Heart right ventricle (tissue), 16 donors: ENCODE measurements around the gene NECAB2. TPM values are rescaled to one million over a fixed set of nuclear protein-coding genes. Genes with fewer than 3 reads are reported as not detected.

Experiments used
- ATAC-seq, 8 donors: fragments of 200-7000 bp; cut with Tn5 transposase; one replicate each; pipeline ENCODE4 v1.9.1; 2020; ENCODE audit warnings: mild to moderate bottlenecking in 8 of 8, moderate library complexity in 8 of 8, moderate number of reproducible peaks in 1 of 8
- DNase-seq, 2 donors: peaks; one replicate each; pipeline ENCODE4 v3.0.0-alpha.2; 2020
- H3K27ac ChIP-seq, 10 donors: fragments of 200-600 bp; sonication (generic) in 2 of 10; one replicate each; pipeline versions ENCODE4 v1.5.0 to v1.8.0; 2020 to 2022; ENCODE audit warnings: mild to moderate bottlenecking in 3 of 10
- H3K27me3 ChIP-seq, 7 donors: fragments of 200-600 bp; one replicate each; pipeline ENCODE4 v1.8.0; 2021 to 2022; ENCODE audit warnings: mild to moderate bottlenecking in 2 of 7
- H3K36me3 ChIP-seq, 9 donors: fragments of 200-600 bp; sonication (generic) in 1 of 9; one replicate each; pipeline versions ENCODE4 v1.5.0 to v1.8.0; 2020 to 2022; ENCODE audit warnings: mild to moderate bottlenecking in 2 of 9
- H3K4me1 ChIP-seq, 9 donors: fragments of 200-600 bp; sonication (generic) in 1 of 9; one replicate each; pipeline versions ENCODE4 v1.5.0 to v1.8.0; 2020 to 2022; ENCODE audit warnings: mild to moderate bottlenecking in 4 of 9
- H3K4me3 ChIP-seq, 10 donors: fragments of 200-600 bp; sonication (generic) in 2 of 10; one replicate each; pipeline versions ENCODE4 v1.5.0 to v1.8.0; 2020 to 2022; ENCODE audit warnings: mild to moderate bottlenecking in 7 of 10, moderate library complexity in 2 of 10
- H3K9me3 ChIP-seq, 11 donors: fragments of 200-600 bp in 10 of 11; sonication (generic) in 2 of 11; one replicate each; pipeline versions ENCODE4 v1.5.0 to v1.8.0; 2013 to 2022; ENCODE audit warnings: mild to moderate bottlenecking in 2 of 11, control low read depth in 1 of 11, moderate library complexity in 1 of 11
- CTCF ChIP-seq, 9 donors: fragments of 200-600 bp; sonication (generic) in 2 of 9; IDR thresholded peaks; one replicate each; pipeline versions ENCODE4 v1.5.0 to v1.8.0; 2021 to 2022; ENCODE audit warnings: antibody characterized with exemption in 9 of 9, mild to moderate bottlenecking in 5 of 9, moderate library complexity in 1 of 9
- WGBS, 2 donors: extraction: QIAGEN DNeasy Blood & Tissue Kit; methylation state at CpG; one replicate each; pipeline ENCODE4 v1.1.7; 2013; ENCODE audit warnings: inconsistent platforms in 1 of 2; 5-methylcytosine and 5-hydroxymethylcytosine counted together
- intact Hi-C, 10 donors: fragments of 100-400 bp; cut with DNase I; formaldehyde crosslinking; loops; one replicate each; pipeline versions ENCODE4 v1.11.1 to v1.14.2; 2022
- polyA plus RNA-seq, 2 donors: library from polyadenylated mRNA; stranded (reverse); fragments of 200-250 nt; gene quantifications; one replicate each; pipeline ENCODE4 v1.2.3, GENCODE V29; 2013
- total RNA-seq, 10 donors: library from RNA; stranded (reverse); fragmentation: NEBNext Ultra II Directional in 3 of 10; extraction: Animal tissue kit (Norgen Biotek cat#: 25700) in 3 of 10; gene quantifications; one replicate each; pipeline versions ENCODE4 v1.2.1 to v1.2.4, GENCODE V29; 2021 to 2023
- donor health status: Arrhythmogenic right ventricular cardiomyopathy.
- donor health status: ischemic (EF 13 %, LVEDD 7.1; RV severe dilation, severe dysfunction).
- donor health status: healthy with polysubstance abuse.
- donor health status: DM: no; HTN: yes; CAD: no.
- donor health status: DM: no; HTN: no; CAD: no.
- donor health status: ischemic (EF 25% LVEDD 6.9; RV normal size, moderate dysfunction).
- donor health status: ischemic (EF 25% LVEDD 5.7; RV mildly dilated, moderate dysfunction).
- donor health status: healthy.
- donor health status: DM: yes; HTN: yes; CAD: no.
- donor health status: Ischemic cardiomyopathy.
- donor health status: ischemic (EF 35%, LVEDD 5.7; RV mildly dilated, moderate dysfunction).
- donor health status: nonischemic (EF 11% LVEDD 7.7; RV severe dilation, severe dysfunction).
- donor health status: DM: yes; HTN: yes; CAD: no.
- donor health status: PGD.
- donor health status: ischemic (EF 29% LVEDD 5.4; RV normal size, mild dysfunction).
- donor health status: nonischemic (EF 23%, LVEDD 6.1; RV moderate dilation, normal function).

The NECAB2 gene
- total and polyA plus RNA-seq, 12 donors = 0.32 to 3.2 (median 1.0) TPM

GRCh38 chr16:83958137-83958845 is 9.8 kb upstream of the NECAB2 start:
- DNase-seq = no peak
- Histone ChIP-seq H3K4me1 (peaks cover 7 to 45% (median 27%) of the 10 kb centered on the region in 9 donors), H3K27ac (peak overlapping the region in 8 of 10 donors; percentile 34 to 73 (median 61)), H3K9me3 (no peaks in the 10 kb centered on the region), H3K27me3 (no peaks in the 10 kb centered on the region), H3K4me3 (no peak overlapping the region), H3K36me3 (peaks cover 0 to 52% (median 5%) of the 10 kb centered on the region in 9 donors)
- ATAC-seq = no peak
- intact Hi-C loops = loop anchor here in 5 of 10 donors (2.0 to 10.0 kb wide), 6 partner anchors 104 to 527 kb away; partner anchors contain the start of gene TAF1C (in 2 of the 5)
- WGBS, 2 donors = 78 to 79% methylated on average over 21 of the region's 21 CpGs
- no peak for TF ChIP-seq CTCF (IDR thresholded peaks at IDR 0.05)

DNA sequence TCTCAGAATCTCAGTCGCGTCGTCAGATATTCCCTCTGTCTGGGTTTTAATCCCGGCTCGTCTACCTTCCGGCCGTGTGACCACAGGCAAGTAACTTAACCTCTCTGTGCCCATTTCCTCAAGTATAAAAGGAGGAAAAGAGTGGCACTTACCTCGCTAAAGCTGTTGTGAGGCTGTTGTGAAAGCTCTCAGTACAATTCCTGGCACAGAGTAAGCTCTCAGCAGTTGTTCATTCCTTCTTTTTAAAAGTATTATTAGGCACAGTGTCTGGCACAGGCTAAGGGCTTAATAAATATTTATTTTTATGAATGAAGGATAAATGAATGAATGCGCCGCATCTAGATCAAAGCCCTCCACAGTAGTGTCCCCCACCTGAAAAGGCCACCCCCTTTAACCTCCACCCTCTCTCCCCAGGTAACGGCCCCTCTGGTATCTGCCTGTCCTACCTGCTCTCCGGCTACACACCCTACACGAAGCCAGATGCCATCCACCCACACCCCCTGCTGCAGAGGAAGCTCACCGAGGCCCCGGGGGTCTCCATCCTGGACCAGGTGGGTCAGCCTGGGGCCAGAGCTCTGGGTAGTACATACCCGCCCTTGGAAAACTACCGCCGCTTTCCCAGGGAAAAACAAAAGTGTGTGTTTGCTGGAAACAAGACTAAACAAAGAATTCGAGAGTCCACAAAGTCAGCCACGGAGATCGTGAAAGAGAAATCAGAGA is 9.0 kb upstream of the NECAB2 start:
- Histone ChIP-seq H3K27ac (peak overlapping the region; percentile 0 to 73 (median 56)), H3K4me3 (no peak overlapping the region), H3K4me1 (peaks cover 4 to 44% (median 21%) of the 10 kb centered on the region in 9 donors), H3K27me3 (no peaks in the 10 kb centered on the region), H3K36me3 (peaks cover 0 to 57% (median 5%) of the 10 kb centered on the region in 9 donors), H3K9me3 (no peaks in the 10 kb centered on the region)
- DNase-seq (no peak), ATAC-seq (no peak)
- no peak for TF ChIP-seq CTCF (IDR thresholded peaks at IDR 0.05)
- intact Hi-C loops = loop anchor here in 5 of 10 donors (2.0 to 10.0 kb wide), 6 partner anchors 103 to 526 kb away; partner anchors contain the start of gene TAF1C (in 2 of the 5)
- 72 to 80% methylated on average over 21 of the region's 21 CpGs for WGBS, 2 donors

DNA sequence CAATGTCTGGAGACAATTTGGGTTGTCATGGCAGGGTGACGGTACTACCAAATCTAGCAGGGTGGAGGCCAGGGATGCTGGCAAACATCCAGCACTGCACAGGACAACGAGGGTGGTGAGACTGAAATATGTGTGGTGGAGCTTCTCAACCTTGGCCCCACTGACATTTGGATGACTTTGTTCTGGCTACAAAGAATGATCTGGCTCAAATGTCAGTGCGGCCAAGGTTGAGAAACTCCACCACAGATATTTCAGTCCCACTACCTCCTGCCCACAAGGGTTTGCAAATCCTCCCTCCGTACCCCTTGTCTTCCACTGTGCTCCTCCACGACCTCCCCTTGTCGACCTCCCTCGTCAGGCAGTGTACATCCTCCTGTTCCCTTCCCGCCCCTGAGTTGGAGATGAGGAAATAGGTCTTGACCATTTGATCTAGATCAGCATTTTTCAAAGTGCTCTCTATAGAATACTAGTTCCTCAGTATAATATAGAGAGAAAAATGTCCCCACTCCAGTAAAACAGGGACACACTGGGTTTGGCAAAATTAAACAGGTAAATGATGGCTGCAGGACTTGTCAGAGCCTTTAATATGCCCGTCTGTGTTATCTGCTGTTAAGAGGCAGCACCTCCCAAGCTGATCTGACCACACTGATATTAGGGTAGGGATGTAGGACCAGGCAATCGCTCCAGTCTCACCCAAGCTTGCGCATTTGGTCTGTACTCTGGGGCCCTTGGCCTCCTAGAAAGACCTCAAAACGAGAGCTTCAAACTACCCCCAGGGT is 8.2 kb upstream of the NECAB2 start:
- Histone ChIP-seq H3K9me3 (no peaks in the 10 kb centered on the region), H3K27me3 (no peaks in the 10 kb centered on the region), H3K4me1 (peaks cover 0 to 36% (median 12%) of the 10 kb centered on the region in 9 donors), H3K4me3 (no peak overlapping the region), H3K36me3 (peaks cover 0 to 57% (median 5%) of the 10 kb centered on the region in 9 donors), H3K27ac (peak overlapping the region in 9 of 10 donors; percentile 0 to 73 (median 57))
- TF ChIP-seq CTCF (IDR thresholded peaks at IDR 0.05) = no peak
- intact Hi-C loops = loop anchor here in 9 of 10 donors (2.0 to 10.0 kb wide), 8 partner anchors 102 to 525 kb away; partner anchors contain the start of gene TAF1C (in 4 of the 9)
- ATAC-seq (peak in 4 of 8 donors; percentile 8 to 41 (median 27)), DNase-seq (peak; percentile 35 to 50)
- 76% methylated on average over 12 of the region's 12 CpGs for WGBS, 2 donors
